Stimulated activated naive CD4-positive, alpha-beta T cell (primary cell): ENCODE data around the gene SCD5.

Experiments used
- DNase-seq, 6 experiments: peaks; one replicate each; lab custom pipeline; 2025; lab: John Stamatoyannopoulos, UW

SCD5 gene

GRCh38 chr4:82588771-82589270, 209.8 kb downstream of the SCD5 start:
- no peak for DNase-seq

- DNase-seq: no peak
Observed at GRCh38 chr4:82587826-82588540, 210.6 kb downstream of the SCD5 start.

DNA sequence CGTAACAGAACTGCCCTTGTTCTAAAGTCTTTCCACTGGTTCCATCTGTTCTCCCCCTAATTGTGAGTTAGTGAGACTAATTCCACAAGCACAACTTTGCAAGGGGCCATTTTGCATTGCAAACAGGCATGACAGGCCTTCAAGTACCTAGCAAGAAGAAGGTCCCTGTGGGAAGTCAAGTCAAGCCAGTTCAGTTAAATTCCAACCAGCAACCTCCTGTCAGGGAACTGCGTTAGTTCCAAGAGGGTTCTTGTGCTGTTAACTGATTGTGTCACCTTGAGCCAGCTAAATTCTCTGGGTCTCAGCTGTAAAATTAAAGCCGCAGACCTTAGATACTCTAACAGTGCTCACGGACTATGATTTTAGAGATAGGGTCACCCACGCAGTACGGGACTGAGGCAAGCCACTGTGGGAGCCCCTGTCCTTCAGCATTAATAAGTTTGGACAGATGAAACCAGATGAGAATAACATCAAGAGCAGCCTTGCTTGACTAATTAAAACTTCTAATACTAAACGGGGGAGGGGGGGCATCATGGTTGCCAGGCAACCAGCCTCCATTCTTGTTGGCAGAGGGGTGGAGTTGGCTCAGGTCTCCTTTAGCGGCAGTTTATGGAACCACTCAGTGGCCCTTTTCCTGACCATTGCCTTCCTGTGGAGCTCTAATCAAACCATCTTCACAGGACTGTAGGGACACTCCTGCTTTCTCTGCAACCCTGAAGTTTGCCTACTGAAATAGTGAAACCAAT, 212.7 kb downstream of the SCD5 start:
- DNase-seq: no peak

DNA sequence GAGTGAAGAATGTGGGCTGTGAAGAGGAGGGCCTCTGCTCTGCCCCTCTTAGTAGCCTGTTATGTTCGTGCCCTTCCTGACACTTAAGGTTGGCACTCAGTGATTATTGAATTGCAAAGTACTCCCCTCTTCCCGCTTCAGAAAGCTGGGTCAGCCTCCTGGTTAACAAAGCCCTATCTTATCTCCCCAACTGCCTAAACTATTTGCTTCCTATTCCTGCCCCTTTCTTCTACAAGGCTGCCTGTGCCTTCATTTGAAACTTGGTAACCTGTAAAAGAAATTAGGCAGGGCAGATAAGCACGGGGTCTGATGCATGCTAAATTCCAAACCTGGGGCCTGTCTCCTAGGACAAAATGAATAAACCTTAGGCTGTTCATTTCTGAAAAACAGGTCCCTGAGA, 213.7 kb downstream of the SCD5 start:
- DNase-seq: no peak

DNA sequence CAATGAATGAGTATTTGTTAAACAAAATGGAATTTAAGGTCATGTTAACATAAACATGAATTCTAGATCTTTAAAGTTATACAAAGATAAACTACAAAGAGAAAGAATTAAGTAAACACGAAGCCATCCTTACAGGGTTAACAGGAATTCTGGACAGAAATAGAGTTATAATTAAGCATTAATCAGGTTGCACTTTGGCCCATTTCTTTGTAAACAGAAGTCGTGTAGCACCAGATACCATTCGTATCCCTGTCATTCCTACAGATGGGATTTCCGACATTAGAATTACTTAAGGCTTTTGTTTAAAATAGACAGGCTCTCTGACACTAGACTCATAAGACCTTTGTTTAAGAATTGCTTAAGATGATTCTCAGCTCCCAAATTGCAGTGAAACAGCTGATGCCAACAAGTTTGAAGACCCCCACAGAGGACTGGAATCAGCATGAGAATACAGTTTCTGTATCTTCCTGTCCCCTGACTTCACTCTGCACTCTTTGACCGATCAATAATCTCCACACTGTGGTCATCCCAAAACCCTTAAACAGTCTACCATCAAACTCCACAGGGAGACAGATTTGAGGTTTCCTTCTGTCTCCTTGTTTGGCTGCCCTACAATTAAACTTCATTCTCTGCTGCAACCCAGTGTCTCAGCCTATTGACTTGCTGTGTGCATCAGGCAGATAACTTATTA, 214.6 kb downstream of the SCD5 start:
- DNase-seq: no peak

DNA sequence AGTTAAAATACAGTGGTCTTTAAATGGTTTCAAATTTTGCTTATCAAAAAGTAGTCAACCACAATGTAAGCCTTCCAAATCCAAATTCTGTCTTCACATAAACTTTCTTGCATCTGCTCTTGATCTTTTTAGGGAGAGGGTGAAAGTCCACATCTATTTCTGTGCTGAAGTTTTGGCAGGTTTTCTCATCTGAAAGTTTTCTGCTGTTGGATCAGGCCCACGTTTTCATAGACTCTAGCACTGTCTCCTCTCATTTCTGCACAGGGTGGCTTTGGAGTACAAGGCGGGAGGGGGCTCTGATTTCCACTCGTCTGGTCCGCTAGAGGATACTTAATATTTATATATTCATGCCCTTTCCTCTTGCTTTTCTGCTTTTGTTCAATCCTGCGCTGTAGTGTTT, 218.7 kb downstream of the SCD5 start:
- no peak for DNase-seq
